ENCODE measurements around the gene WASF3.

DNA sequence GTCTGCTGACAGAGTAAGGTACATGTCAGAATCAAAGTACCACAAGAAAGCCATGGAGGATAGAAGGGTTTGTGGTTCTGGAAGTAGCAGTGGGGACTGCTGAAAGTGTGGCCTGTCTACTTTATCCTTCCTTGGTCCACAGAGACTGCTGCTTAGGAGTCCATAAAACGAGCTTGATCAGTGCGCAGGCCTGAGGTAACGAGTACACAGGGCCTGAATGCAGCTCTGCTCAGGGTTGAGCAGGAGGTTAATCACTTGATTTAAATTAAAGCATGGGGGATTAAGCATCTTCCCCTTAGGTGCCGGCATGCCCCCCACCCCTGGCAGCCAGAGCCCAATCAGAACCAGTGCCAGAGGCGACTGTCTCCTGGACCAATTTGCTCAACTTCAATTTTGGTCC, 34.9 kb upstream of the WASF3 start:
- TF ChIP-seq POLR2AphosphoS2 (IDR thresholded peaks at IDR 0.05; ENCODE audit: low read depth, low read length) (no peak), MXI1 (IDR thresholded peaks at IDR 0.05; ENCODE audit: low read depth, low read length) (no peak), HCFC1 (IDR thresholded peaks at IDR 0.05; ENCODE audit: low read length) (no peak)
- TF ChIP-seq, protein P1, sequence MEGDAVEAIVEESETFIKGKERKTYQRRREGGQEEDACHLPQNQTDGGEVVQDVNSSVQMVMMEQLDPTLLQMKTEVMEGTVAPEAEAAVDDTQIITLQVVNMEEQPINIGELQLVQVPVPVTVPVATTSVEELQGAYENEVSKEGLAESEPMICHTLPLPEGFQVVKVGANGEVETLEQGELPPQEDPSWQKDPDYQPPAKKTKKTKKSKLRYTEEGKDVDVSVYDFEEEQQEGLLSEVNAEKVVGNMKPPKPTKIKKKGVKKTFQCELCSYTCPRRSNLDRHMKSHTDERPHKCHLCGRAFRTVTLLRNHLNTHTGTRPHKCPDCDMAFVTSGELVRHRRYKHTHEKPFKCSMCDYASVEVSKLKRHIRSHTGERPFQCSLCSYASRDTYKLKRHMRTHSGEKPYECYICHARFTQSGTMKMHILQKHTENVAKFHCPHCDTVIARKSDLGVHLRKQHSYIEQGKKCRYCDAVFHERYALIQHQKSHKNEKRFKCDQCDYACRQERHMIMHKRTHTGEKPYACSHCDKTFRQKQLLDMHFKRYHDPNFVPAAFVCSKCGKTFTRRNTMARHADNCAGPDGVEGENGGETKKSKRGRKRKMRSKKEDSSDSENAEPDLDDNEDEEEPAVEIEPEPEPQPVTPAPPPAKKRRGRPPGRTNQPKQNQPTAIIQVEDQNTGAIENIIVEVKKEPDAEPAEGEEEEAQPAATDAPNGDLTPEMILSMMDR (IDR thresholded peaks at IDR 0.05 in 2 of 3, conservative IDR thresholded peaks at IDR 0.05 in 1 of 3; ENCODE audit: control insufficient read depth in 2 of 3, extremely low read depth in 1 of 3, insufficient read depth in 1 of 3, low read depth in 3 of 3, low read length in 3 of 3): no peak
